H9 (cell line): Measurements from ENCODE around the gene PARD3. TPM values are rescaled to one million over a fixed set of nuclear protein-coding genes. Genes with fewer than 3 reads are reported as not detected.

Experiments
- DNase-seq: peaks from one replicate; pipeline ENCODE4 v3.0.0-alpha.2; 2017
- H2AFZ ChIP-seq: one replicate; pipeline ENCODE4 v1.6.1; 2013; ENCODE audit warnings: mild to moderate bottlenecking, low read length, control low read depth, moderate library complexity
- H2AK5ac ChIP-seq: 2 replicates; pipeline ENCODE4 v1.6.1; 2013; ENCODE audit warnings: low read length, control low read depth, mixed read lengths; ENCODE audit not compliant: insufficient read length
- H2BK120ac ChIP-seq: one replicate; pipeline ENCODE4 v1.6.1; 2013; ENCODE audit warnings: low read depth, mild to moderate bottlenecking, low read length, control low read depth, inconsistent platforms; ENCODE audit not compliant: poor library complexity, severe bottlenecking
- H2BK12ac ChIP-seq: 2 replicates; pipeline ENCODE4 v1.6.1; 2013; ENCODE audit warnings: low read length, control low read depth, mixed read lengths, low read depth; ENCODE audit not compliant: insufficient read length
- H2BK15ac ChIP-seq: 2 replicates; pipeline ENCODE4 v1.6.1; 2013; ENCODE audit warnings: low read depth, low read length, control low read depth
- H2BK20ac ChIP-seq: one replicate; pipeline ENCODE4 v1.6.1; 2013; ENCODE audit warnings: low read depth, mild to moderate bottlenecking, low read length, control low read depth, inconsistent platforms; ENCODE audit not compliant: poor library complexity, severe bottlenecking
- H2BK5ac ChIP-seq: 2 replicates; pipeline ENCODE4 v1.6.1; 2013; ENCODE audit warnings: low read length, control low read depth, mixed read lengths; ENCODE audit not compliant: insufficient read length
- H3K14ac ChIP-seq: 2 replicates; pipeline ENCODE4 v1.6.1; 2013; ENCODE audit warnings: low read length, control low read depth; ENCODE audit not compliant: insufficient read depth
- H3K18ac ChIP-seq: 2 replicates; pipeline ENCODE4 v1.6.1; 2013; ENCODE audit warnings: low read depth, mild to moderate bottlenecking, mixed read lengths, low read length, control low read depth; ENCODE audit not compliant: insufficient read length
- H3K23ac ChIP-seq: 2 replicates; pipeline ENCODE4 v1.6.1; 2013; ENCODE audit warnings: low read length, control low read depth, mixed read lengths, low read depth; ENCODE audit not compliant: insufficient read length
- H3K23me2 ChIP-seq: 2 replicates; pipeline ENCODE4 v1.6.1; 2013; ENCODE audit warnings: low read depth, mild to moderate bottlenecking, mixed read lengths, low read length, control low read depth; ENCODE audit not compliant: insufficient read length, poor library complexity, severe bottlenecking
- H3K27ac ChIP-seq: 2 replicates; pipeline ENCODE4 v1.5.1; 2013; ENCODE audit warnings: low read length, control low read depth, mixed read lengths, low read depth; ENCODE audit not compliant: insufficient read length
- H3K27me3 ChIP-seq: 2 replicates; pipeline ENCODE4 v1.6.1; 2013; ENCODE audit warnings: low read length, control low read depth, inconsistent platforms; ENCODE audit not compliant: insufficient read depth
- H3K4ac ChIP-seq: 2 replicates; pipeline ENCODE4 v1.6.1; 2013; ENCODE audit warnings: low read depth, mild to moderate bottlenecking, control low read depth, inconsistent platforms, low read length, moderate library complexity
- H3K4me1 ChIP-seq: 2 replicates; pipeline ENCODE4 v1.6.1; 2013; ENCODE audit warnings: low read length, control low read depth, inconsistent platforms; ENCODE audit not compliant: insufficient read depth
- H3K4me2 ChIP-seq: 2 replicates; pipeline ENCODE4 v1.6.1; 2013; ENCODE audit warnings: low read length, control low read depth, mixed read lengths; ENCODE audit not compliant: insufficient read length, insufficient read depth
- H3K56ac ChIP-seq: 2 replicates; pipeline ENCODE4 v1.6.1; 2013; ENCODE audit warnings: low read depth, mild to moderate bottlenecking, mixed read lengths, low read length, control low read depth; ENCODE audit not compliant: insufficient read length
- H3K79me1 ChIP-seq: 2 replicates; pipeline ENCODE4 v1.6.1; 2013; ENCODE audit warnings: low read depth, mild to moderate bottlenecking, moderate library complexity, low read length, control low read depth, inconsistent platforms; ENCODE audit not compliant: insufficient read depth, poor library complexity, severe bottlenecking
- H3K79me2 ChIP-seq: 2 replicates; pipeline ENCODE4 v1.6.1; 2013; ENCODE audit warnings: low read length, control low read depth, inconsistent platforms; ENCODE audit not compliant: insufficient read depth
- H3K9ac ChIP-seq: 2 replicates; pipeline ENCODE4 v1.6.1; 2013; ENCODE audit warnings: low read length, control low read depth, mixed read lengths; ENCODE audit not compliant: insufficient read length; ENCODE audit errors: extremely low read depth
- H3K9me3 ChIP-seq: one replicate; pipeline ENCODE4 v1.6.1; 2013; ENCODE audit warnings: low read depth, low read length, inconsistent platforms; ENCODE audit not compliant: control insufficient read depth
- H3T11ph ChIP-seq: one replicate; pipeline ENCODE4 v1.6.1; 2013; ENCODE audit warnings: mild to moderate bottlenecking, low read length, control low read depth, inconsistent platforms
- H4K20me1 ChIP-seq: one replicate; pipeline ENCODE4 v1.6.1; 2013; ENCODE audit not compliant: control insufficient read depth, insufficient read length, insufficient read depth
- H4K5ac ChIP-seq: 2 replicates; pipeline ENCODE4 v1.6.1; 2013; ENCODE audit warnings: low read depth, mild to moderate bottlenecking, mixed read lengths, low read length, control low read depth; ENCODE audit not compliant: insufficient read length
- H4K8ac ChIP-seq: replicated peaks from 2 replicates; pipeline ENCODE4 v1.6.1; 2013; ENCODE audit warnings: low read length, control low read depth, mixed read lengths, low read depth; ENCODE audit not compliant: insufficient read length
- H4K91ac ChIP-seq: 2 replicates; pipeline ENCODE4 v1.6.1; 2013; ENCODE audit warnings: low read depth, mild to moderate bottlenecking, moderate library complexity, mixed read lengths, low read length, control low read depth; ENCODE audit not compliant: insufficient read length
- H3K27ac Mint-ChIP-seq, 3 experiments: 2 replicates in 2 of 3; 3 replicates in 1 of 3; pipeline ENCODE4 v1.8.0; 2020 to 2021; ENCODE audit warnings: mixed read lengths in 3 of 3, mild to moderate bottlenecking in 1 of 3, moderate library complexity in 1 of 3
- H3K27me3 Mint-ChIP-seq: 2 replicates; pipeline ENCODE4 v1.8.0; 2021; ENCODE audit warnings: low read depth, mild to moderate bottlenecking, moderate library complexity, mixed read lengths
- H3K36me3 Mint-ChIP-seq, 3 experiments: 2 replicates in 2 of 3; 3 replicates in 1 of 3; pipeline ENCODE4 v1.8.0; 2020 to 2021; ENCODE audit warnings: low read depth in 3 of 3, mixed read lengths in 3 of 3; ENCODE audit not compliant: insufficient read depth in 1 of 3
- H3K4me1 Mint-ChIP-seq, 2 experiments: 2 replicates each; pipeline ENCODE4 v1.8.0; 2020; ENCODE audit warnings: mixed read lengths in 2 of 2
- H3K4me3 Mint-ChIP-seq, 2 experiments: 2 replicates in 1 of 2; 3 replicates in 1 of 2; pipeline ENCODE4 v1.8.0; 2020 to 2021; ENCODE audit warnings: mild to moderate bottlenecking in 2 of 2, mixed read lengths in 2 of 2, moderate library complexity in 1 of 2
- H3K9me3 Mint-ChIP-seq, 2 experiments: 2 replicates in 1 of 2; 3 replicates in 1 of 2; pipeline ENCODE4 v1.8.0; 2020; ENCODE audit warnings: mild to moderate bottlenecking in 2 of 2, mixed read lengths in 2 of 2, moderate library complexity in 1 of 2
- WGBS: extraction: QIAGEN DNeasy Blood & Tissue Kit; methylation state at CpG from one replicate; pipeline ENCODE4 v1.1.7; 2013; ENCODE audit warnings: missing lambda C conversion rate, low lambda C conversion rate, mixed read lengths; ENCODE audit not compliant: insufficient read length; ENCODE audit errors: extremely low coverage; 5-methylcytosine and 5-hydroxymethylcytosine counted together
- total RNA-seq: library from RNA; stranded (reverse); gene quantifications from 2 replicates; pipeline ENCODE4 v1.2.1, GENCODE V29; 2021
- TF ChIP-seq, protein P1 (sequence below): fragments of 200-600 bp; sonication (generic); conservative IDR thresholded peaks from 3 replicates; pipeline ENCODE4 v1.8.0; 2021; ENCODE audit warnings: antibody characterized with exemption, mild to moderate bottlenecking

Gene PARD3
- total RNA-seq, 1 experiment from 2014 or later: 44.7 TPM

DNA sequence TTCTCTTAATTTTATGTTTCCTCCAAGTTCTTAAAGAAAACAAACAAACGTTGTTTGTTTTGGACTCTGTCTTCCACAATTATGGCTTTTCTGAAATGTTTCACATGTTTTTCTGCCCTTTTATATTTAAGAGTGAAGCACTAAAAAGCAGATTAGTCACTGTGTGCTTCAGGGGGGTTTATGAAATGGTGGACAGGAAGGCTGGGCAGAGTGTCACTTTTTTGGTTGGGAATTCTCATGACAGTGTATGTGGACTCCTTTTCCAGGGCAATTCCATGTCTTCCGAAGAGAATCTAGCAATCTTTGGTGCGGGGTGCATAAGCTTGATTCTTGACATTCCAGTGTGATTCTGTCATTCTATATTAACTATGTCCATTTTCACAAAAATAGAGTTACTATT lies 669.4 kb downstream of the PARD3 start:
- no peak overlapping the region for H3K27ac ChIP-seq
- H3K23ac ChIP-seq: no peak overlapping the region
- H3K79me1 ChIP-seq: no peaks in the 10 kb centered on the region
- H2AK5ac ChIP-seq: no peak overlapping the region
- H2BK15ac ChIP-seq: no peak overlapping the region
- H3K14ac ChIP-seq: no peak overlapping the region
- no peak overlapping the region for H2BK20ac ChIP-seq
- H3K4ac ChIP-seq: no peak overlapping the region
- no peaks in the 10 kb centered on the region for H3K79me2 ChIP-seq
- H4K91ac ChIP-seq: no peak overlapping the region
- H3K4me2 ChIP-seq: no peak overlapping the region
- Mint-ChIP-seq H3K27ac (no peak overlapping the region), H3K36me3 (no peaks in the 10 kb centered on the region), H3K4me1 (peaks cover 2 to 7% of the 10 kb centered on the region in 2 experiments; a peak in 3 of 4 replicates), H3K9me3 (no peaks in the 10 kb centered on the region), H3K27me3 (no peaks in the 10 kb centered on the region; the same call in 1 of the 2 replicates), H3K4me3 (no peak overlapping the region)
- no peak overlapping the region for H3T11ph ChIP-seq
- no peak overlapping the region for H2BK5ac ChIP-seq
- H3K23me2 ChIP-seq: peaks cover 3% of the 10 kb centered on the region
- TF ChIP-seq, protein P1, sequence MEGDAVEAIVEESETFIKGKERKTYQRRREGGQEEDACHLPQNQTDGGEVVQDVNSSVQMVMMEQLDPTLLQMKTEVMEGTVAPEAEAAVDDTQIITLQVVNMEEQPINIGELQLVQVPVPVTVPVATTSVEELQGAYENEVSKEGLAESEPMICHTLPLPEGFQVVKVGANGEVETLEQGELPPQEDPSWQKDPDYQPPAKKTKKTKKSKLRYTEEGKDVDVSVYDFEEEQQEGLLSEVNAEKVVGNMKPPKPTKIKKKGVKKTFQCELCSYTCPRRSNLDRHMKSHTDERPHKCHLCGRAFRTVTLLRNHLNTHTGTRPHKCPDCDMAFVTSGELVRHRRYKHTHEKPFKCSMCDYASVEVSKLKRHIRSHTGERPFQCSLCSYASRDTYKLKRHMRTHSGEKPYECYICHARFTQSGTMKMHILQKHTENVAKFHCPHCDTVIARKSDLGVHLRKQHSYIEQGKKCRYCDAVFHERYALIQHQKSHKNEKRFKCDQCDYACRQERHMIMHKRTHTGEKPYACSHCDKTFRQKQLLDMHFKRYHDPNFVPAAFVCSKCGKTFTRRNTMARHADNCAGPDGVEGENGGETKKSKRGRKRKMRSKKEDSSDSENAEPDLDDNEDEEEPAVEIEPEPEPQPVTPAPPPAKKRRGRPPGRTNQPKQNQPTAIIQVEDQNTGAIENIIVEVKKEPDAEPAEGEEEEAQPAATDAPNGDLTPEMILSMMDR: no peak
- no peak overlapping the region for H4K5ac ChIP-seq
- no peak overlapping the region for H2BK120ac ChIP-seq
- no peak overlapping the region for H4K8ac ChIP-seq
- no CpG with 5 or more reads among the region's 3 CpGs for WGBS
- no peak overlapping the region for H2AFZ ChIP-seq
- H3K4me1 ChIP-seq: no peaks in the 10 kb centered on the region
- H3K18ac ChIP-seq: no peak overlapping the region
- no peak for DNase-seq
- no peak overlapping the region for H2BK12ac ChIP-seq
- no peaks in the 10 kb centered on the region for H3K9me3 ChIP-seq
- H4K20me1 ChIP-seq: no peaks in the 10 kb centered on the region
- no peak overlapping the region for H3K9ac ChIP-seq
- no peaks in the 10 kb centered on the region for H3K27me3 ChIP-seq
- no peak overlapping the region for H3K56ac ChIP-seq
